ENCODE measurements around the gene SCYGR6.
A peak's percentile ranks its signal among the peaks of the same experiment; 100 is the strongest.
"Not testable (repeated sequence)": the region's sequence is repeated elsewhere in the genome, so short reads cannot be mapped to it uniquely, and the experiment has no call there.

SCYGR6 gene, protein sequence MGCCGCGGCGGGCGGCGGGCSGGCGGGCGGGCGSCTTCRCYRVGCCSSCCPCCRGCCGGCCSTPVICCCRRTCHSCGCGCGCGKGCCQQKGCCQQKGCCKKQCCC

DNA sequence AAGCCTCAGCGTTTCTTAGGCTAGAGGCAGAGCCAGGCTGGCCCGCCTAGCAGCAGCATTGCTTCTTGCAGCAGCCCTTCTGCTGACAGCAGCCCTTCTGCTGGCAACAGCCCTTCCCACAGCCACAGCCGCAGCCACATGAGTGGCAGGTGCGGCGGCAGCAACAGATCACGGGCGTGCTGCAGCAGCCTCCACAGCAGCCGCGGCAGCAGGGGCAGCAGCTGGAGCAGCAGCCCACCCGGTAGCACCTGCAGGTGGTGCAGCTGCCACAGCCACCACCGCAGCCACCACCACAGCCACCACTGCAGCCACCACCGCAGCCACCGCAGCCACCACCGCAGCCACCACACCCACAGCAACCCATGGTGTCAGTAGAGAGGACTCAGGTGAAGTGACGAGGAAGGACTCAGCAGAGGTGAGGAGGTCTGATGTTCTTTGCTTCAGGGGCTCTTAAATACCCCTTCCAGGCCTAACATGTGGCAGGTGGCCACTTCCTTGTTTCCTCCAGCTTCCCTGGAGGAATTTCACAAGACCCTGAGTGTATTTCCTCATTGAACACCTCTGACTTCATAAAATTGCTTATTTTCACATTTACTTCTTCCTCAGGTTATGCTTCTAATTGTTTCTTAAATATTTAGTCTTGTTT lies at the start of gene SCYGR6:
TSS of gene SCYGR6 (minus strand) at position 364 of the 646 bp plus-strand sequence. CDS start at position 364, 0 bp downstream.
- DNase-seq = no peak

DNA sequence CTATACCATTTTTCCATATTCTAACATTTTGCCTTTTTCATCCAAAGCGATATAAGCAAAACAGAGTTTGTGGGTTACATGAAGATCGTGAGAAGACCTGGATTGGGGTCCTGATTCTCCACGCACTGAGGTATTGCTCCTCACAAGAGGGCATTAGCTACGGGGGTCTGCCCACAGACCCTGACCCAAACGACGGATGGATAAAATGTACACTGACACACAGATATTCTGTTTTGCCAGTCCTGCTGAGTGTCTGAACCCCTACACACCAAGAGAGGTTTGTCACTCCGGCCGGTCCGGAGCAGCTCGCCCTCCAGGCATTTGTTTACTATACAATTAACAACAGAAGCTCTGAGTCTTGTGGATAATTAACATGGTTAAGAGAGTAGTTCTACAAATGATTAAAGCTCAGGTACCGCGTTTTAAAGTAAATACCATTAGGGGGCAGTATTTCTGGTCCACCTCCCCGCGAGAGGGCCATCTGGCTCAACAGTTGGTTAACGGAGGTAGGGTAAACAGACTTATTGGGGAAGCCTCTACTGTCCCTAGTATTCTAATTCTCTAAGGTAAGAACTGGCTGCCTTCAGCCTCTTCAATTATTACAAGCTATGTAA lies 49.6 kb upstream of the SCYGR6 start:
- DNase-seq = peak; percentile 22

DNA sequence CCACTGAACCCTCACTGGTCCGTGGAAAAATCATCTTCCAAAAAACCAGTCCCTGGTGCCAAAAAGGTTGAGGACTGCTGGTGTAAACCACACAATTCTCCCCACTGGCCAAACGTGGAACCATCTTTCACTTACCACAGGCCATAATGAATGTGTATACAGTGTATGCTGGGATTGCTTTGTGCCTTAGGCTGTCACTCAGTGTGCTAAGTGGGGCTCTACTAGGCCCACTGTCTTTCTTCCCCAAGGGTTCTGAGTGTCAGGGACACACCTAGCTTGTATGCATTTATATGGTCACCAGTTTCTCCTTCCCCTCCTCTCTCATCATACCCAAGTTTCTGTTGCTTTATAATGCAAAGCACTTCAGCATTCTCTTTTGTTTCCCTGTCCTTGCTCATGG lies 48.4 kb upstream of the SCYGR6 start:
- no peak for DNase-seq

DNA sequence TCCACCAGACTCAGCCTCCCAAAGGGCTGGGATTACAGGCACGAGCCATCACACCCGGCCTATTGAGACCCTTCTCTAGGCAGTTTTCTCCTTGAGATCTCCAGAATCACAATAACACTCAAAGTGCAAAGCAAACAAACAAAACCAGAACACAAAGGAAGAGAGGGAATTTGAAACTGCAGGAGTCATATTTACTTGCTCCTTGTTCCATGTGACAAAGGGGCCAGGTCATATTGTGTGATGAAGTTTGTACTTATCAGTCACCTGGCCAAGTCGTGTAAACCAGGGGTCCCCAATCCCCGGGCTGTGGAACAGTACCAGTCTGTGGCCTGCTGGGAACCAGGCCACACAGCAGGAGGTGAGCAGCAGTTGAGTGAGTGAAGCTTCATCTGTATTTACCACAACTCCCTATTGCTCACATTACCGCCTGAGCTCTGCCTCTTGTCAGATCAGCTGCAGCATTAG lies 47.7 kb upstream of the SCYGR6 start:
- DNase-seq = no peak

DNA sequence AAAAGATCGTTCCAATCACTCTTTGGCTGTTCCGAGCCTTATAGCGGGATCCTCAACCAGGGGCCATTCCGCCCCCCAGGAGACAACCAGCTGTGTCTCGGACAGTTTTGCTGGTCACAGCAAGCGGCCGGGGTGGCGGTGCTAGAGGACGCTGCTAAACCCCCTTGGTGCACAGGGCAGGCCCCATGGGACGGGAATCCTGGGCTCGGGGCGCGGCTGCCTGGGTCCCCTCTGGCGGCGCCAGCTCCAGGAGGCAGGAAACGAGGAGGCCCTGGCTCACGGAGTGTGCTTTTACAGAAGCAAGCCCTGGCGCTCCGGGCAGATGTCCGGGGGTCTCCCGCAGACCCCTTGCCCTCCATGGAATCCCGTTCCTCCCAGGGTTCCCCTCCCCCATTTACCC lies 43.3 kb upstream of the SCYGR6 start:
- no peak for DNase-seq

DNA sequence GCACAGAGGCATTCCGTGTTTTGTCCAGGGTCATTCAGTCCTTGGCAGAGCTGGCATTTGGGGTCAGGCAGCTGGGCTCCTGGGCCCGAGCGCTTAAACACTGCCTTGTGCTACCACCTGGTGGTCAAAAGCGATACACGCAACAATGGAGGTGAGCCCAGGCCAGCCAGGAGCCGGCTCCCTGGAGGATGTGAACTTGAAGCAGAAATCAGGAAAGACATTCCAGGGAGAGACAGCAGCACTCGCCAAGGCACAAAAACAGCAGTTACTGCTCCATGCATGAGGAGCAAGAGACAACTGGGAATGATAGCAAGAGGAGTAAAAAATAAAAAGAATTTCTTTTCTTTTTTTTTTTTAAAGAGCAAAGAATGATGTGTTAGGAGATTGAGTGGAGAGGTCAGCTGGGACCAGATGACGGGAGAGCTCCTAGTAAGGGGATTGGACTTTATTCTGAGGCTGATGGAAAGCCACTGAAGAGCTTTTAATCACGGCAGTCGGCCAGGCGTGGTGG lies 41.9 kb upstream of the SCYGR6 start:
- peak; percentile 79 for DNase-seq

DNA sequence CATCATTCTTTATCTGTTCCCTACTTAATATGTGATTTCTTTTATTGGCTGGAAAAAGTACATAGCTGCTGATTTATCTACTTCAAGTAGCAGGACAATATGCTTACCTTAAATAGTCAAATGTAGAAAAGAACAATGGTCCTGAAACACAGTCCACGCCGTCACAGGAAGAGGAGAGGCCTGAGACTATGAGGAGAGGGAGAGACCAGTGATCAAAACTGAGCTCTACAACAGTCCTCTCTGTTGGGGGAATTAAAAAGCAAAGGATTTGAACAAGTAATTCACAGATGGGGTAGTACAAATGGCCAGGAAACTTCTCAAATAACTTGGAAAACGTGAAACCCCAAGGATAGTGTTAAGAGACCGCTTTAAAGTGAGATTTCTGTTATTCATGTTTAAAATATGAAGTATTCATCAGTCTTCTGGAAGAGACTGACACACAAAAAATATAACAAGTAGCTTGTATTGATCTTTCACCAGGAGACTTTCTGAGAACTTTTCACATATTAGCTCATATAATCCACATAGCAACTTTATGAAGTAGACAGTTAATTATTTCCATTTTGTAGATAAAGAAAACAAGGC lies 41.3 kb upstream of the SCYGR6 start:
- DNase-seq = no peak

DNA sequence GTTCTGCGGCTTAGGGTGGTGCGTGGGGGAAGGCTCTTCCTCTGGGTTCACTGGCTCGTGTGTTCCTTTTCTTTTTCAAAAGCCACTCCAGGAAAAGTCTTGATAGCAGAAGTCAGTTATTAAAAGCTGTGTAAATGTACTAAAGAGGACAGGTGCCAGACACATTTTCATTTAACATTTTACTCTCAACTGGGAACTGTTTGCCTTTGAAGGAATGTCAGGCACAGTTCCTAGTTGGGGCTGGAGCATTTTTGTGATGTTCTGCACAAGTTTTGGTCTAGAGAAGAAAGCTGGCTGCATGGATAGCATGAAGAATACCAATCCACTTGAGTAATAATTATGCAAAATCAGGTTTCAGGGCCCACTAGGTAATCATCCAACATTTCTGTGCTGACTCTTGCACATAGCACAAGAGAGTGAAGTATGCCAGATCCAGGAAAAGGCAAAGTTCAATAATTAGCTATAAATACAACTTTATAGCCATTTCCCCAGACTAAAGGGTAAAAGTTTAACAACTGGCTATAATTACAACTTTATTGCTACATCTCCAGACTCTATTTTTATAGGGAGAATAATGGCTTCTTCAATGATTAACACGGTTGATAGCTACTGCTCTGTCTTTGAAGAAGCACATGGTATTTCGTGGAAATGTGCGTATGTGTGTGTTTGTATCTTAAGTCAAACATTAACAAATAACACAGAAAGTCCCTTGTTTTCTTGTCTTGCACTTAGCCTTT lies 37.4 kb upstream of the SCYGR6 start:
- no peak for DNase-seq

DNA sequence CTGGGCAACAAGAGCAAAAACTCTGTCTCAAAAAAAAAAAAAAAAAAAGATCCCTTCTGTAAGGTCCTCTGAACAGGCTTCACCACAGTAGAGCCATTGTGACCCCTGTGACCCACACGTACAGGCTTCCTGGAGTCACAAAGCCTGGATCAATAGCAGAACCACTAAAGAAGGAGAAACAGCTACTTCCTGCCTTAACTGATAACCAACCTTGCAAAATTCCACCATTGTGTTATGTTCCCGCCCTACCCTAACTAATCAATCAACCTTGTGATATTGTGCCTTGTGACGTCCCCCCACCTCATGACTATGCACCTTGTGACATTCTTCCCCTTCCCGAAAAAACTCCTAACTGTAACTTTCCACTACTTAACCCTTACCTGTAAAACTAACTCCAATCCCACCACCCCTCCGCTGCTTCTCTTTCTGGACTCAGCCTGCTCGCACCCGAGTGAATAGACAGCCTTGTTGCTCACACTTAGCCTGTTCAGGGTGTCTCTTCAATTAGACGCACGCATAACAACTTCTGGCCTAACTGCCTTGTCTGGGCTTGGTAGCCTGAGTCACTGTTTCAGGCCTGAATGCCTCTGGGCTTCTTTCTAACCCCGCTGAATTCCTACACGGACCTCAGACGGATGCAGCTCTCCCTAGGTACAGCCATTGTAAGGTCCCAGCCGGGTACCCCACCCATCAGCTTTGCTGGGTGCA lies 35.0 kb upstream of the SCYGR6 start:
- DNase-seq = no peak

DNA sequence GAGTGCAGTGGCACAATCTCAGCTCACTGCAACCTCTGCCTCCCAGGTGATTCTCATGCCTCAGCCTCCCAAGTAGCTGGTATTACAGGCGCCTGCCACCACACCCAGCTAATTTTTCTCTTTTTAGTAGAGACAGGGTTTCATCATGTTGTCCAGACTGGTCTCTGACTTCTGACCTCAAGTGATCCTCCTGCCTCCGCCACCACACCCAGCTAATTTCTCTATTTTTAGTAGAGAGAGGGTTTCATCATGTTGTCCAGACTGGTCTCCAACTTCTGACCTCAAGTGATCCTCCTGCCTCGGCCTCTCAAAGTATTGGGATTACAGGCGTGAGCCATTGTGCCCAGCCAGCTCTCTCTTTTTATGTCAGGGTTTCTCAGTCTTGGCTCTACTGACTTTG lies 31.7 kb upstream of the SCYGR6 start:
- not testable (repeated sequence) for DNase-seq

DNA sequence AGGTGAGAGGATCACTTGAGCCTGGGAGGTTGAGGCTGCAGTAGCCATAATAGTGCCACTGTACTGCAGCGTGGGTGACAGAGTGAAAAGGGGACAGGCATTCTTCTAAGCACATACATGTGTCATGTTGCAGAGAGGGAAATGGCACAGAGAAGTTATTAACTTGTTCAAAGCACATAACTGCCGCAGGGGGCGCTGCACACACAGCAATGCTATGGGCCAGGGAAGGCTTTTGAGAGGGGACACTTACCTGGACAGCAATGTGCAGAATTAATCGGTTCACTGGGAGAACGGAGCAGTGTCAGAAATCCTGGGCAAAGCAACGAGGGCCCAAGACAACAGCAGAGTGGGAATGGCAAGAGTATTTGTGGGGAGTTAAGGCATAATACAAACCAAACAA lies 23.5 kb upstream of the SCYGR6 start:
- no peak for DNase-seq

DNA sequence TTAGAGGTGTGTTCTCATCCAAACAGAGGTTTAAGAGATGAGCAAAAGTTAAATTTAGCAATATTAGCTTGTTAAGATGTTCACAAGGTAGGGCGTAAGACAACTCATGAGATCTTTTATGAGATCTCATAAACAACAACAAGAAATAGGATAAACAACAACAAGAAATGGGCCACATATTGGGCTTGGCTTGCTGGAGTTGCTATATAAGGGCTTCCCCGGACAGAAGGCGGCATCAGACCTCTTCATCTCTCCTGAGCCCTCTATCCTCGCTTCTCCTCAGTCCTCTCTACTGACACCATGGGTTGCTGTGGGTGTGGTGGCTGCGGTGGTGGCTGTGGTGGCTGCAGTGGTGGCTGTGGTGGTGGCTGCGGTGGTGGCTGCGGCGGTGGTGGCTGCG lies 21.0 kb upstream of the SCYGR6 start, which contains the start of gene SCYGR8:
TSS of gene SCYGR8 (plus strand) at position 301 of the 400 bp plus-strand sequence. CDS start at position 301, 0 bp downstream.
- DNase-seq = no peak

DNA sequence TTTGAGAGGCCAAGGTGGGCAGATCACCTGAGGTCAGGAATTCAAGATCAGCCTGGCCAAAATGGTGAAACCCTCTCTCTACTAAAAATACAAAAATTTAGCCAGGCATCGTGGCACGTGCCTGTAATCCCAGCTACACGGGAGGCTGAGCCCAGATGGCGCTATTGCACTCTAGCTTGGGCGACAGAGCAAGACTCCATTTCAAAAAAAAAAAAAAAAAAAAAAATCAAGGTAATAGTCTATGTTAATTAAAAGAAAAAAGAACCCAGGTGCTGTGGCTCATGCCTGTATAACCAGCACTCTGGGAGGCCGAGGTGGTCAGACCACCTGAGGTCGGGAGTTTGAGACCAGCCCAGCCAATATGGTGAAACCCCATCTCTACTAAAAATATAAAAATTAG lies 16.1 kb upstream of the SCYGR6 start:
- DNase-seq = not testable (repeated sequence)

DNA sequence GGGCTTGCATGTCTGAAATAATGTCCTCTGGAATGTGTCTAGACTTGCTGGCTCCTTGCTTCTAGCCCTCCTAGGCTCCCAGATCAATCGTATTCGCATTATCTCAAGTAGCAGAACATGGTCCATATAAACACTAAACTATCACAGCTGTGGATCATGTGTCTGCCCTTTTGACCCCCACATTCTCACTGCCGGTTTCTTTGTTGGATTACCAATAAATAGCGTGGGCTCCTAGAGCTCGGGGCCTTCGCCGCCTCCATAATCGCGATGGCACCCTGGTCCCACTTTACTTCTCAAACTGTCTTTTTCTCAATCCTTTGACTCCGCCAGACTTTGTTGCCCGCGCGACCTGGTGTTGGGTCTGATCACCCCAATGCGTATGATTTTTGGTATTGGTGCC lies 14.8 kb upstream of the SCYGR6 start:
- DNase-seq = no peak

DNA sequence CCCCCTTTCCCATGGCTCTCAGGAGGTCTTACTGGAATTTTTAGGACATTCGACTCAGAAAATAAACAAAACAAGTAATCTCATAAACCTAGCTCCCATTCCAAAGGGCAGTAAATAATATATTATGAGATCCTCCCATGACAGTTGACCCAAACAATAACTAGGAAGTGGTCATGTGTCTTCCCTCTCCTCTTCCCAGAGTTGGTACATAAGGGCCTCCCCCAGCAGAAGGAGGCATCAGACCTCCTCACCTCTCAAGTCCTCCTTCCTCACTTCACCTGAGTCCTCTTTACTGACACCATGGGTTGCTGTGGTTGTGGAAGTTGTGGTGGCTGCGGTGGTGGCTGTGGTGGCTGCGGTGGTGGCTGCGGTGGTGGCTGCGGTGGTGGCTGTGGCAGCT lies 3.5 kb upstream of the SCYGR6 start, which contains the start of gene SCYGR7:
TSS of gene SCYGR7 (plus strand) at position 301 of the 400 bp plus-strand sequence. CDS start at position 301, 0 bp downstream.
- DNase-seq = no peak

DNA sequence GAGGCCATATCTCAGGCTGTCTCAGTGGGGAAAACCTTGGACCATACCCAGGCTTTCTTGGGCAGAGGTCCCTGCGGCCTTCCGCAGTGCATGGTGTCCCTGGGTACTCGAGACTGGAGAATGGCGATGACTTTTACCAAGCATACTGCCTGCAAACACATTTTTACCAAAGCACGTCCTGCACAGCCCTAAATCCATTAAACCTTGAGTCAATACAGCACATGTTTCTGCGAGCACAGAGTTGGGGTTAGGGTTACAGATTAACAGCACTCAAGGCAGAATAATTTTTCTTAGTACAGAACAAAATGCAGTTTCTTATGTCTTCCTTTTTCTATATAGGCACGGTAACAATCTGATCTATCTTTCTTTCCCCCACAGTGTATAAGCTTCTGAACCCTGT lies 1.7 kb downstream of the SCYGR6 start:
- not testable (repeated sequence) for DNase-seq

DNA sequence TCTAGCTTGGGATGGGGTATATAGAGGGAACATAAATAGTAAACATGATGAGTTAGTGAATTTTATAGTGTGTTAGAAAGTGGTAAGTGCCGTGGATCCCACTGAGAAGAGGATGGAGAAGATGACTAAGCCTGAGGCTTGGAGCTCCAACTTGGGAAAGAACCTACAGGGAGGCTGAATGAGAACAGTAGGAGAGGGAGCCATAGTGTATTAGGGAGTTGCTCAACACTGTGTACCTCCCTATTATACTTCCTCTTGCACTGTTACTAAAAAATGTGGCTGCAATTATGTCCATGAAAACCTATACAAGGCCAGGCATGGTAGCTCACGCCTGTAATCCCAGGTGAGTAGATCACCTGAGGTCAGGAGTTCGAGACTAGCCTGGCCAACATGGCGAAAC lies 3.9 kb downstream of the SCYGR6 start:
- no peak for DNase-seq

DNA sequence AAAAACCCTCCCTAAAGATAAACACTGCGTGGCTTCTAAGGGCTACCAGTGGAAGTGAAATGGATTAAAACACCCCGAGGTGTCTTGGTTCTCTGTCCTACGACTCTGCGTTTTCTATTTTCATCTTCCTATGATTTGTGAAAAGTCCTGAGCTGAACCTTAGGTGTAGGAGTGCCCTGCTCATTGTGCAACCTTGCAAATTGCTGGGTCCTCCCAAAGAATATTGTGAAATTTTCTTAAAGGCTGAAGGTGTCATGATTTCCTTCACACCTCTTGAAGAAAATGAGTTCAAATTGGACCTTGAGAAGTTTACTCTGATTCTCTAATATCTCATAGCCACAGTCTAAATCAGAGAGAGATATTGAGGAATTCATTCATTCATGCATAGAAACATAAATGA lies 4.9 kb downstream of the SCYGR6 start:
- no peak for DNase-seq

DNA sequence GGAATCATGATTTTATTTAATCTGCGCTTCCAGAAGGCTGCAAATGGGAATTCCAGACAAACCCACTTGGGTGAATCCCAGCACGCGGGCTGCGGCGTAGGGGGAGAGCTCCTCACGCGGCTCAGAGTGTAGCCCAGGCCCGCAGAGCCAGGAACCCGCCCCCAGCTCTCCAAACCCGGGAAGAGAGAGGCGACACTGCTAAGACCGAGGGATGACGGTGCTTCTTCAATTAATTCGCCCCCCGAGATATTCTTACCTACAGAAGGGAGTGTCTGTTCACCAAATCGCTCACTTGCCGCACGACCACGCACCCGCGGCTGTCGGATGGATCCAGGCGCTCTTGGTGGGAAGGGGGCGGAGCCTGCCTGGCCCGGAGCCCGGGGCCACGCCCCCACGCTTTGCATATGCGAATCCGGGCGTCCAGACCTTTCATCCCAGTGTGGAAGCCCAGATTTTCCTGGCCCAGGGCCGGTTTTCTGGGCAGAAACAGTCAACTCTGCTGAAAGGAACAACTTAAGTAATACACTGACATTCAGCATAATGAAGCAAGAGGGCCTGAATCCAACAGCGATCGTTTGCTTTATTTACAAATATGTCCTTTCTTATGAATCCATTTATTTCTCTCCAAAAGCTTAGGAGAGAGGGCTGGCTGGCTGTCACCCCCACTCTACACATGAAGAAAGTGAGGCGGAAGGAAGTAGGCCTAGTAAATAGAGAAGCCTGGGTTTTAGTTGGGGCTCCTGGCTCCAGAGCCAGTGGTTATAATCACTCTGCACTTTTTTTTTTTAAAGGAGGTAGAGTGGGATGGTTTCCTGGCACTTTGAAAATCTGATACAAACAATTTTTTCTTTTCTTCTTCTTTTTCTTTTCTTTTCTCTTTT lies 6.6 kb downstream of the SCYGR6 start, which contains the start of gene SLC19A3:
TSS of gene SLC19A3 (minus strand) at position 342 of the 881 bp plus-strand sequence. CDS start 15,710 bp downstream, outside the sequence.
- DNase-seq = peak; percentile 20

DNA sequence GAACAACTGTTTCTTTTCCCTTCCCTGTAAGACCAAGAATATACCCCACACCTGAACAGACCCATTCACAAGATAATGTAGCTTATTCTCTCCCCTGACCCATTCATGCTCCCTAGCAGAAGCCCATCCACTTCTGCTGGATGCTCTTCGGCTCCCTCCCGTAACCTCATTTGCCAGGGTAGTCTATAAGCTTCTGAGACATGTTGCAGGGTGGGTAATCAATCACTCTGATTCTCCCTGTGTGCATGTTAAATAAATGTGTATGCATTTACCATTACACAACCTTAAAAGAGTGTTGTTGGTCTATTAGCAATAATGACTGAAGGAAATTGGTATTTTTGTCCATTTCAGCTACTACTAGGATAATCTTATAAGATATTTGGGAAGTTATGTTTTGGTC lies 8.1 kb downstream of the SCYGR6 start:
- DNase-seq = no peak

DNA sequence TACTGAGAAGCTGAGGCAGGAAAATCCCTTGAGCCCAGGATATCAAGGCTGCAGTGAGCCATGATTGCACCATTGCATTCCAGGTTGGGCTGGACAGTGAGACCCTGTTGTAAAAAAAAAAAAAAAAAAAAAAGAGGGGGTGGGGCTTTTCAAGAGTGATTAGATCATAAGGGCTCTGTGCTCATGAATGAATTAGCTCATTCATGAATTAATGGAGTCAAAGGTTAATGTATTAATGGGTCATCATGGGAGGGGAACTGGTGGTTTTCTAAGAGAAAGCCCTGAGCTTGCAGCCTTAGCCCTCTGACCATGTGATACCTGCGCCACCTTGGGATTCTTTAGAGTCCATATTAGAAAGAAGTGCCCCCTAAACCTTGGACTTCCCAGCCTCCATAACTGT lies 11.3 kb downstream of the SCYGR6 start:
- no peak for DNase-seq
